HG03108 (cell line): Measurements from ENCODE around the gene ALKBH6.
A peak's percentile ranks its signal among the peaks of the same experiment; 100 is the strongest.

Experiments
- ATAC-seq: cut with Tn5 transposase; IDR thresholded peaks from one replicate; pipeline ENCODE4 v1.9.1; 2021; ENCODE audit warnings: moderate library complexity; ENCODE audit not compliant: unreplicated experiment

The ALKBH6 gene

DNA sequence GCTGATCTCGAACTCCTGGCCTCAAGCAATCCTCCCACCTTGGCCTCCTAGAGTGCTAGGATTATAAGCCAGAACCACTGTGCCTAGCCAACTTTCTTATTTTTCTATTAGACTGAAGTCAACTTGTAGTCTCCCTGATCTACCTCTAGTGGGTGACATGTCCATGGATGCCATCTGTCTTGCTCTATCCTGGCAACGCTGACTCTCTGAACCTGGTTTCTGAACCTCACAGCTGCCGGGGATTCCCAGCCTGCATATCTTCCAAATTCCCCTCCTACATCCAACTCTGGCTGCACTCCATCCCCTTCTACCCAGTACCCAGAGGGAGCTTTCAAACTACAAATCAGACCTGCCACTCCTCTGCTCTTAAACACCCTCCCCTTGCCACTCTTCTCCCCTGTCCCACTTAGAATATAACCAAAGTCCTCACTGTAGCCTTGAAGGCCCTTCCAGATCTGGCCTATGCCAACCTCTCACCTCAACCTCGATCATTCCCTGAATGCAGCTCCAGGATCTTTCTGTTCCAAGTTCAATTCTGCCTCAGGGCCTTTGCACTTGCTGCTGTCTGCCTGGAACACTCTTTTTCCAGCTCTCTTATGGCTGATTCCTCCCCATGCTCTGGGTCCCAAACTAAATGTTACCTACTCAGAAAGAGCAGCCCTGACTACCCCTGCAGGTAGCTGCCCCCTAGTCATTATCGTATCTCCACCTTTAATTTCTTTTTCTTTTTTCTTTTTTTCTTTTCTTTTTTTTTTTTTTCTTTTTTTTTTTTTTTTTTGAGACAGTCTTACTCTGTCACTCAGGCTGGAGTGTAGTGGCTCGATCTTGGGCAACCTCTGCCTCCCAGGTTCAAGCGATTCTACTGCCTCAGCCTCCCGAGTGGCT lies 16.5 kb upstream of the ALKBH6 start:
- ATAC-seq, result no peak

DNA sequence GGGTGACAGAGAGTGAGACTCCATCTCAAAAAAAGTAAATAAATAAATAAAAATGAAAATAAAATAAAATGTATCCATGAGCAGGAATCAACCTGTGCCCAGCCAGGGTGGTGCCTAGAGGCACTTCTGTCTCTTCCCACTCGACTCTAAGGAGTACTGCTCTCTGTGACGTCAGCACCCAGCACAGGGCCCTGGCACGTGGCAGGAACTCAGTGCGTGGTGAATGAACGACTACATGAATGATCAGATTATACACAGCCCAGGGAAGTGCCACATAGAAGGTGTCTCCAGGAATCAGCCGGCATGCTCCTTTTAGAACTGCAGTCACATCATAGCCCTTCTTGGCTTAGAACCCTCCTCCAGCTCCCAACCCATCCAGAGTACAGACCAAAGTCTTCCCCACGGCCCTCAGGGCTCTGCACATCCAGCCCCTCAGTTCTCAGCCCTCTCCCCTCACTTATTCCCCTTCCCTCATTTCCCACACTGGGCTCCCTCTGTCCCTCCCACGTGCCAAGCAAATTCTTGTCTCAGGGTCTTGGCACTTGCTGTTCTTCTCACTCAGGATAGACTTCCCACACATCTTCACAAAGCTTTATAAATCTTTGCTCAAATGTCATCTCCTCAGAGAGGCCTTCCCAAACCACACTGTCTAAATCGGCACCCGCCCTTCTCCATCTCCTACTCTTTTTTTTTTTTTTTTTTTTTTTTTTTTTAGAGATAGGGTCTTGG lies 14.5 kb upstream of the ALKBH6 start:
- ATAC-seq, result no peak

DNA sequence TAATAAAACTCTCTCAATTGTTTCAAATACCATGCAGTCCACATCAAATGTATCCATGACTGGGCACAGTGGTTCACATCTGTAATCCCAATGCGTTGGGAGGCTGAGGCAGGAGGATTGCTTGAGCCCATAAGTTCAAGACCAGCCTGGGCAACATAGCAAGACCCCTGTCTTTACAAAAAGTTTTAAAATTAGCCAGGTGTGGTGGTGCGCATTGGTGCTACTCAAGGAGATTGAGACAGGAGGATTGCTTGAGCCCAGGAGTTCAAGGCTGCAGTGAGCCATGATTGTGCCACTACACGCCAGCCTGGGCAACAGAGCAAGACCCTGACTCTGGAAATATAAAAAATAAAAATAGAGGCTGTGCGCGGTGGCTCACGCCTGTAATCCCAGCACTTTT lies 13.7 kb upstream of the ALKBH6 start:
- no peak for ATAC-seq

DNA sequence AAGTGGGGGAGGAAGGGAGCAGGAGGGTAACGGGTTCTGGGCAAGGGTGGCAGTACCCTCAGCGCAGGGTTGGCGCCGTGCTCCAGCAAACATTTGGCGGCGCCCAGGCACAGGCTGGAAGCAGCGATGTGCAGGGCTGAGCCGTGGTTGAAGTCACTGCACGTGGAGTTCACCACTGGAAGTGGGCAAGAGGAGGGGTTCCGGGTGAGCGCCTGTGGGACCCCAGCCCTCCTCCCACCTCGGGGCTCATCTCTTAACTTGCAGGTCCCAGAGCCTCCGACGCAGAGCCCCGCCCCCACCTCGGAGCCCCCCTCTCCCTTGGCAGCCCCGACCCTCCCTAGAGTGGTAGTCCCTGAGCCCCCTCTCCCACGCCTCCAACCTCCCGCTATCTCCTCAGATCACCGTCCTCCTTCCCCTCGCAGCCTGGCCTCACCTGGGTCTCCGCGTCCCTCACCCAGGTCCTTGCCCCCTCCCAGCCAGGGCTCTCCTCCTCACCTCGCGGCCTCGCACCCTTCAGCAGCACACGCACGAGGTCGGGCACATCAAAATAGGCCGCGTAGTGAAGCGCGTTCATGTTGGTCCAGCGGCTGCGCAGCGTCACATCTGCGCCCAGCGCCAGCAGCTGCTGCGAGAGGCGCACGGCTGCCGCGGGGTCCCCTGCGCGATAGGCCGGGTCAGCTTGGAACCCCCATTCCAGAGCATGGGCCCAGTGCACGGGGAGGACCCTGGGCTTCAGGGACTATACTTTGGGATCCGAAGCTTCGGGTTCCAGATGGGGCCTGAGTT lies 12.3 kb upstream of the ALKBH6 start:
- no peak for ATAC-seq

DNA sequence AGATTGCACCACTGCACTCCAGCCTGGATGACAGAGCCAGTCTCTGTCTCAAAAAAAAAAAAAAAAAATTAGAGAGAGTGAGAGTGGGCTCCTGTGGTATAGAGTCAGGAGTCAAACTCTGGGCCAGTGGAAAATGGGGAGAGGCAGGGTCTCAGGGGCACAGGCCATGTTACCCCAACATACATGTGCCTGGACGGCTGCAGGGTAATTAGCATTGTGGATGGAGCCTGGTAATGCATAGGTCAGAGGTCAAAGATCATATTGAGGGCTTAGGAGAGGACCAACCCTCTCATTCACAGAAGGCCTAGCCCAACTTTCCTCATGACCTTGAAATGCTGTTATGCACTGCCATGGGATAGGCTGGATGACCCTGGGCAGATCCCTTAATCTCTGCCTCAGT lies 11.5 kb upstream of the ALKBH6 start:
- no peak for ATAC-seq

DNA sequence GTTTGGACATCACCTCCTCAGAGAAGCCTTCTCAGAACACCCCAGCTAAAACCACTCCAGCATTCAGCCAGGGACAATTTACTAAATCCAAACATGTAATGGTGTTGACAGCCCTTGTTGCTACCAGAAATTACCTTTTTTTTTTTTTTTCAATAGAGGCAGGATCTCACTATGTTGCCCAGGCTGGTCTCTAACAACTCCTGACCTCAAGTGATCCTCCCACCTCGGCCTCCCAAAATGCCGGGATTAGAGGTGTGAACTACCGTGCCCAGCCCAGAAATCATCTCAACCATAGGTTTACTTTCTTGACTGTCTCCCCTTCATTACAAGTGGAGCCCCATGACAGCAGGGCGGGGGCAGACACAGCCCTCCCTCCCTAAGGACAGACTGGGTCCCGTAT lies 9.4 kb upstream of the ALKBH6 start:
- no peak for ATAC-seq

DNA sequence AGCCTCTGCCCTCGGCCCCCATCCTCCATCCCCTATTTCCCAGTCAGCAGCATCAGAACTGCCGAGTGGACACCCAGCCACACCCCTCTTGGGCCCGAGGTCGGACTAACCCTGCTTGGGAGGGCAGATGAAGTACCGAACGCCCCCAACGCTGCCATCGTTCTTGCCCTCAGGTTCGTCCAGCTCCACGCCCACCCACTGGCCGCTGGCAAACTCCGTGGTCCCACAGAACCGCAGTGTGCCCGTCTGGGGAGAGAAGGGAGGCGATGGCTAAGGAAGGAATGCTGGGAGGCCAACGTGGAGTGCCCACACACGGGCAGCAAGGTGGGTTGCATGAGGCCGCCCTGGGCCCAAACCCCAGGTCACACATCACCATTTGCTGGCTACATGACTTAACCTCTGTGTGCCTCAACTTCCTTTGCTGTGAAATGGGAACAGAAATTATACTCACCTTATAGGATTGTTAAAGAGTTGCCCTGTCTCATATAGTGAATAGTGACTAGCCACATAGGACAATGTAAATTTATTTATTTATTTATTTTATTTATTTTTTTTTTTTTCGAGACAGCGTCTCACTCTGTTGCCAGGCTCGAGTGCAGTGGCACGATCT lies 5.2 kb upstream of the ALKBH6 start:
- ATAC-seq, result no peak

DNA sequence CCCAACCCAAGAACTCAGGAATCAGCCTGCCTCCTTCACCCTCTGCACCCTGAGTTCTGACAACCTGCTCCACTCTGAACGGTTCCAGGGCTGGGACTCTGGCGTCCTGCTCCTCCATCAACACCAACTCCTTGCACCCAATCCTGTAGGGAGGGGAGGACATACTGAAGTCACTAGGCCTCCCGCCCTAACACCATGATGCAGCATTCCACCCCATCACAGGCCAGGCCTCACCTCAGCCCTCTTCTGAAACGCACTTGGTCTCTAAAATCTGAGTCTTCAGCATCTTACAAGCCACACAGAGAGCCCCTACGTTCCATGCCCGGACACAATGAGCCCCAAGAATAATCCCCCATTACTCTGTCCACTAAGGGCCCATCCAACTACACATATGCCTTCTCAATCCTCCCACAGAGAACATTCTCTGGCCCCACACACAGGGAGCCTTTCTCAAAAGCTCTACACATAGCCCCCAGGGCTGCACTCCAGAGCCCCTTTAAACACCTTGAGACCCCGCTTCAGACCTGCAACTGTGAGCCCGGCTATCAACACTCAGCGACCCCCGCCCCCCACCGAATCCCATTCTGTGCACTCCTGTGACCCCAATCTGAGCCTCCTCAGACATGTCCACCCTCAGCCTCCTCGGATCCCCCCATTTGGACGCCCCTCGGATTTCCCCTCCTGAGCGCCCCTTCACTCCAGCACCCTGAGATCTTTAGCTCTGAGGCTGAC lies 567 bp downstream of the ALKBH6 start:
- no peak for ATAC-seq

DNA sequence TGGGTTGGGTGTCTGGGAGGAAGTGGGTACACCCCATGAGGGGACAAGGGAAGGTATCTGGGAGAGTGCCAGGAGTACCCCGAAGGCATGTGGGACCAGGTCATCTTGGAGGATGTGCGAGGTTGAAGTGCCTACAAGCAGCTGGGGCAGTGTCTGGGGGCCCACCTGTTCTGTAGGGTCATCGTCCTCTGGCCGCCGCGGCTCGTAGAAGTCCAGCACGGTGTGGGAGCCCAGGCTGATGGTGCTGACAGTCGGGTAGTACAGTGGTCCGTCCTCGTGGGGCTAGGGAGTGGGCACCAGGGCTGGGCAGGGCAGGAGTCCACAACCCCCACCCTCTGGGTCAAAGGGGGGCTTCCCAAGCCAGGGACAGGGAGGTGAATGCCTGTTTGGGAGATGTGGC lies 3.6 kb downstream of the ALKBH6 start:
- no peak for ATAC-seq

DNA sequence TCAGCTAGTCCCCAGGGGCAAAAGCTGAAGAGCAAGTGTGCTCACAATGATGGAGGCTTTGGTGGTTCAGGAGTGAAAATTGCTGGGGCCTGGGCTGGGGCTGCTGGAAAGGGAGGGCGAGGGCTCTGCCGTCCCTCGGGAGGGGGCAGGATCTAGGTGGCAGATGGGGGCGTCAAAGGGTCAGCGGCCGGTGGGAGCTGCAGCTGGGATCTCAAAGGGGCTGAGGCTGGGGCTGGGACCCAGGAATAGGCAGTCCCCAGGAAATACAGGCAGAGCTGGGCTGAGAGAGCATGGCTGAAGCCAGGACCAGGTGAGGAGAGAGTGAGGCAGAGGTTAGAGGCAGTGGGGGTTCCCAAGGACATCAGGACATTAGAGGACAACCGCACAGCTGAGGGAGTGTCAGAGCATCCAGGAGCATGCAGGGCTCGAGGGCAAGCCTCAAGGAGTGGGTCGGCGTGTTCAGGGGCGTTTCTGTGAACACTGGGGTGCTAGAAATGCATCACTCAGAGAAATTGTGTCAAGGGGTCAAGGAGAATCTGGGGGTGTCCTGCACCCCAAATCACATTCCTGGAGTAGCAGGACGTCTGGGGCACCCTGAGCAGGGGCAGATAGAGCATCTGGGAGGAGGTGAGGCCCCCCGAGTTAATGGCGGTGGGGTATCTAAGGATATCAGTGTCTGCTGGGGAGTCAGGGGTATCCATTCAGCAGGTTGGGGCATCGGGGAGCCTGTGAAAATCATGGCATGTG lies 4.2 kb downstream of the ALKBH6 start:
- ATAC-seq, result no peak

DNA sequence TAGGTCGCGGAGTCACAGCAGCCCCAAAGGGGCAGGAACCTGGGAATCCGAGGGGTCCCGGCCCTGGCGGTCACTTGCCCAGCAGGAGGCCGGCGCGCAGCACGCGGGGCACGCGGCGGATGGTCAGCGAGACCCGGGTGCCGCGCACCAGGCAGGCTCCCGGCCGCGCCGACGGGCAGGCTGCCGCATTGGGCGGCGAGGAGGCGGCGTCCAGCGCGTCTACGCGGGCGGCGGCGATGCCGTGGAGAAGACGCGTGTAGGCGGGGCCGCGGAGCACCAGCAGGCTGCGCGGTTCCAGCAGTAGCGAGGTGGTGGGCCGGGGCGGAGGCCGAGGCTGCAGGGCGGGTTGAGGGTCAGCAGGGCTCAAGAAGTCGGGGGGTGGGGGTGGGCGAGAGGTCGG lies 4.8 kb downstream of the ALKBH6 start:
- no peak for ATAC-seq

DNA sequence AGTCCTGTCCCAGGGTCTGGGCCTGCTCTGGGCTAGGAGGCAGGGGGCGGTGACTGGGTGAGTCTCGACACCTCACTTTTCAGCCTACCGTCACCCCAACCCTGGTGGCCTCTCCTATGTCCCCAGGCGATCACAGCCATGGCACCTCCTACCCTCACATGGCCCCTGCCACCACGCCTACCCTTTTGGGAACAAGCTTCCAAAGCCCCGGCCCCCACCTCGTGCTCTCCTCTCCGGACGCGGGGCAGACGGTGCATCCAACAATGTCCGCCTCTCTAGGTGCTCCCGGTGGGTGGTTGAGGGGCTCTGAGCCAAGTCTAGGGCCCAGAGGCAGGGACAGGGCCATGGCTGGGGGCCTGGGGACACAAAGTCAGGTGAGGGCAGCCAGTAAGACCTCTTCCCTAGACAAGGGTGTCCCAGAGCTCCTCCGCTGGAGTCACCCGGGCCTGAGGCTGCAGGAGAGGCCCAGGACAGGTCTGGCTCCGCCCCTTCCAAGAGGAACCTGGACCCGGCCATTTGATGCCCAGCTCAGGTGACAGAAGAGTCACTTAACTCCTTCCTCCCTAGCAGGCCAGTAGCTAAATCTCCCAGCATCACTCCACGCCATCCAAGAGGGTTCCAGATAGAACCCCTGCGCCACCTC lies 5.6 kb downstream of the ALKBH6 start, which contains the start of gene SYNE4:
Gene SYNE4 (minus strand): TSS at position 478 of the 643 bp plus-strand sequence. CDS start 132 bp downstream, at position 346.
- ATAC-seq, result no peak

DNA sequence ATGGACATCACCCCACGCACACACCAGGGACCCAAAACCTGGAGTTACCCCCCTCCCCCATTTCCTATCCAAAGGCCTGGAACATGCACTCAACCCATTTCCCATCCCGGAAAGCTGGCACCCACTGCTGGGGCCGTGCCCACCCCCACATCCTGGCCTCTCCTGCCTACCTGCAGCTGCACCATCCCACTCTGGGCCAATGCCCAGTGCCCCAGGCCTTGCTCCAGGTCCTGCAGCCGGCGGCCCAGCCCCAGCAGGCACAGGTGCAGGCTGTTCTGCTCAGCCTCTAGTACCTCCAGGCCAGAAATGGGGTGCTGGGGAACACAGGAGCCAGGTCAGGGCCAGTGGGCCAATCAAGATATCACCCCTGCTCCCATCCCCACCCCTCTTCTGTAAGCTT lies 7.1 kb downstream of the ALKBH6 start:
- ATAC-seq, result no peak

DNA sequence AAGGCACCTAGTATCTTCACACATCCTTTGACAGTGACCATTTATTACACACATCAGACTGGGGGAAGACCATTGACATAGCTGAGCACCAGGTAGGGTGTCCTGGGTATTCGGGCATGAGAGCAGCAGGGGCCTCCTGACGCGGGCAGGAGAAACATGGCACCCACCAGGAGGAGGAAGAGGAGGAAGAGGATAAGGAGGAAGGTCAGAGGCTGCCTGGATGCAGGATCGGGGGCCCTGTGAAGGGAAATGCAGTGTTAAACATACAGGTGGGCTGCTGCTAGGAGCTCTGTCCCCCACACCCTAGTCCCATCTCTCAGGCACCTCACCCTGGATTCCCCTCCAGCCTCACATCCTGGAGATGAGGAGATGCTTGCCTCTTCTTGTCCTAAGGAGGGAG lies 10.7 kb downstream of the ALKBH6 start:
- ATAC-seq, result no peak

DNA sequence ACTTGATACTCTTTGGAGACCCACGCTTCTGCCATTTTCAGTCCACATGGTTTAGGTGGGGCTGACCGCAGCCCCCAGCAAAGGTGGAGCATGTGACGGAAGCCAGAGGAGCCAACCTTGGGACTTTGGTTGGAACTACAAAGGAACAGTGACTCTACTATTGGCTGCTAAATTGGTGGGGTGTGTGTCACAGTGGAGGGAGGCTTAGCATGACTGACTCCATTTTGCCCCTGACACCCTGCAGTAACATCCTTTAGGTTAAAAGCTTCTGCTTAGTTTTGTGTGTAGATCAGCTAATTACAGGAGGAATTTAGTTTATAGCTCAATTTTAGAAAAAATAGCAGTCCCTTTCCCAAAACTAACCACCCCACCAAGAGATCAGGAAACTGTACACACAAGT lies 12.4 kb downstream of the ALKBH6 start:
- no peak for ATAC-seq

DNA sequence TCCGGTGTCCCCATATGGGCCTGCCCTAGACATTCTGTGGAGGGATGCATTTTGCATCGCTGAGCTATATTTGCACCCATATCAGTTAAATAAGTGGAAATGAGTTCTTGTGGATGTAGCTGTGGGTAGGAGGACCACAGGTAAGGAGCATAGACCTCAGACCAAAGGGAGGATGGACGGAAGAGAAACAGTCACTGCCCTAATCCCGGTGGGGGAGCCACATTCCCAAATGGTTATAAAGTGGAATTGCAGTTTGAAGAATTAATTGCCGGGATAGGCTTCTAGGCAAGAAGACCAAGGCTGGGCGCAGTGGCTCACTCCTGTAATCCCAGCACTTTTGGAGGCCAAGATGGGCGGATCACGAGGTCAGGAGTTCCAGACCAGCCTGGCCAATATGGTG lies 17.2 kb downstream of the ALKBH6 start:
- no peak for ATAC-seq

DNA sequence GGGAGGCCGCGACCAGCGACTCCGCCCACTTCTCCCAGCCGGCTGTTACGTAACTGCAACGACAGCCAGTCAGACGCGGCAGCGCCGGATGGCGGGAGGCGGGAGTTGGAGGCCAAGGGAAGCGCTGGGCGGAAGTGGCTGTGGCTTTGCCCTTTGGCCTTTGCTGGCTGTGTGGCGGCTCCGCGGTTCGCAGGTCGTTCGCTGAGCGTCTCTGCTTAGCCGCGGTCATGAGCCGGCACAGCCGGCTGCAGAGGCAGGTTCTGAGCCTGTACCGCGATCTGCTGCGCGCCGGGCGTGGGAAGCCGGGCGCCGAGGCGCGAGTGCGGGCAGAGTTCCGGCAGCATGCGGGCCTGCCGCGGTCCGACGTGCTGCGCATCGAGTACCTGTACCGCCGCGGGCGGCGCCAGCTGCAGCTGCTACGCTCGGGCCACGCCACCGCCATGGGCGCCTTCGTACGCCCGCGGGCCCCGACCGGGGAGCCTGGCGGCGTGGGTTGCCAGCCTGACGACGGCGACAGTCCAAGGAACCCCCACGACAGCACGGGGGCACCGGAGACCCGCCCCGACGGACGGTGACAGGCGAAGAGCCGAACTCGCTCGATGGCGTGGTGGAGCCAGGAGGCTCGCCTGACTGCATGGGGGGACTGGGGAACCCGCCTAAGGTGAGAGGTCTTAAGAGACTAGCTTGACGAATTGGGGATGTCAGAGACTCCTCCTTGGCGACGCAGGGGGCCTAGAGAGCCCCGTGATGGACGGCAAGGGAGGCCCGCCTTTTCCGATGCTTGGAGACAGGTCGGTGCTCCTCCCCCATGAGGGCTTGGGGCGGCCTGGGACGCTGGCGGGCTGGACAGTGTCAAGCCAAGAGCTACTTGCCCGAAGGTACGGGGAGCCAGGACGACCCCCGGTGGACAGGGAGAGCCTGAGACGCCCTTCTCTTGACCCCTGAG lies 18.7 kb downstream of the ALKBH6 start, which contains the start of gene SDHAF1:
Gene SDHAF1 (plus strand): TSS at position 141 of the 946 bp plus-strand sequence. CDS start 87 bp downstream, at position 228.
- ATAC-seq, result peak; percentile 78
